Urinary bladder (tissue), 4 donors: Measurements from ENCODE around the gene ZCCHC3. TPM values are rescaled to one million over a fixed set of nuclear protein-coding genes. Genes with fewer than 3 reads are reported as not detected.
A peak's percentile ranks its signal among the peaks of the same experiment; 100 is the strongest.

Source experiments
- DNase-seq: peaks from one replicate; pipeline ENCODE4 v3.0.0-alpha.2; 2015; ENCODE audit errors: extremely low spot score
- H3K27ac ChIP-seq: one replicate; pipeline ENCODE4 v1.5.1; 2013; ENCODE audit warnings: low read depth, mild to moderate bottlenecking, moderate library complexity
- H3K36me3 ChIP-seq: one replicate; pipeline ENCODE4 v1.6.1; 2013; ENCODE audit warnings: mild to moderate bottlenecking, moderate library complexity; ENCODE audit not compliant: insufficient read depth
- H3K4me1 ChIP-seq: one replicate; pipeline ENCODE4 v1.6.1; 2013; ENCODE audit warnings: mild to moderate bottlenecking, moderate library complexity; ENCODE audit not compliant: insufficient read depth
- H3K4me3 ChIP-seq: one replicate; pipeline ENCODE4 v1.5.1; 2013; ENCODE audit warnings: low read depth, low read length
- WGBS: extraction: QIAGEN DNeasy Blood & Tissue Kit; methylation state at CpG from one replicate; pipeline ENCODE4 v1.1.7; 2013; 5-methylcytosine and 5-hydroxymethylcytosine counted together
- polyA plus RNA-seq: library from polyadenylated mRNA; stranded (reverse); fragments of 200-250 nt; gene quantifications from one replicate; pipeline ENCODE4 v1.2.3, GENCODE V29; 2013
- total RNA-seq: library from RNA; depleted of rRNA; stranded (reverse); fragments of >200 nt; gene quantifications from one replicate; pipeline ENCODE4 v1.2.3, GENCODE V29; 2014
- donor health status: healthy with polysubstance abuse.
- donor health status: healthy.

ZCCHC3 gene
- total and polyA plus RNA-seq, 2 donors, result 14.2 to 18.0 TPM

GRCh38 chr20:272718-273117 is 24.7 kb upstream of the ZCCHC3 start:
- Histone ChIP-seq H3K4me3 (no peak overlapping the region), H3K4me1 (no peaks in the 10 kb centered on the region), H3K36me3 (no peaks in the 10 kb centered on the region), H3K27ac (no peak overlapping the region)
- no peak for DNase-seq

DNA sequence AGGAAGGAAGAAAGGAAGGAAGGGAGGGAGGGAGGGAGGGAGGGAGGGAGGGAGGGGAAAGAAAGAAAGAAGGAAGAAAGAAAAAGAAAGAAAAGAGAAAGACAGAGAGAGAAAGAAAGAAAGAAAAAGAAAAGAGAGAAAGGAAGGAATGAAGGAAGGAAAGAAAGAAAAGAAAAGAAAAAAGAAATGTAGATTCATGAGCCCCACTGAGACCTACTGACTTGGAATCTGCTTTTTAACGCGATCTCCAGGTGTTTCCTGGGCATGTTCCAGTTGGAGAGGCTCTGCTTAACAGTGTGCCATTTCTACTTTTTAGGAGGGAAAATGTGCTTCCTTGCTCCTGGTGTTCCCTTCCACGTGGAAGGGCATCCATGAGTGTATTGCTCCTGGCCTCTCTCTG is 23.5 kb upstream of the ZCCHC3 start:
- H3K4me1 ChIP-seq, result no peaks in the 10 kb centered on the region
- no peak for DNase-seq
- 72% methylated on average over 3 of the region's 3 CpGs for WGBS
- H3K27ac ChIP-seq, result no peak overlapping the region
- no peak overlapping the region for H3K4me3 ChIP-seq
- H3K36me3 ChIP-seq, result peaks cover 3% of the 10 kb centered on the region

DNA sequence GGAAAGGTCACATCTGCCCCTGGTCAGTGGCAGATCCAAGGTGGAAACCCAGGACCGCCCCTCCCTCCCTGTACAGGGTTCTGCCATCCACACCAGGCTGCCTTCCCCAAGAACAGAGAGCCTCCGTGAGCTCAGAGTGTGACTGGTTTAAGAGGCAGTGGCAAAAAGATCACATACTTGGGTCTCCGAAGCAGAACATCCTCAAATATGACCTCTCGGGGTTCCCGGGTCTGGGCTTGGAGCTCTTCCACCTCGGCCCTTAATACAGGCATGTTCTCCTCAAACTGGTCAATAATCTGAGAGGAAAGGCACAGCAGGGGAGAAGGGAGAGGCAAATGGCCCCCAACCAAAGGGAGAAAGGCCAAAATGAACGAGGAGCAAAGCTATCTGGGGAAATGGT is 21.6 kb upstream of the ZCCHC3 start:
- 89% methylated on average over 7 of the region's 7 CpGs for WGBS

DNA sequence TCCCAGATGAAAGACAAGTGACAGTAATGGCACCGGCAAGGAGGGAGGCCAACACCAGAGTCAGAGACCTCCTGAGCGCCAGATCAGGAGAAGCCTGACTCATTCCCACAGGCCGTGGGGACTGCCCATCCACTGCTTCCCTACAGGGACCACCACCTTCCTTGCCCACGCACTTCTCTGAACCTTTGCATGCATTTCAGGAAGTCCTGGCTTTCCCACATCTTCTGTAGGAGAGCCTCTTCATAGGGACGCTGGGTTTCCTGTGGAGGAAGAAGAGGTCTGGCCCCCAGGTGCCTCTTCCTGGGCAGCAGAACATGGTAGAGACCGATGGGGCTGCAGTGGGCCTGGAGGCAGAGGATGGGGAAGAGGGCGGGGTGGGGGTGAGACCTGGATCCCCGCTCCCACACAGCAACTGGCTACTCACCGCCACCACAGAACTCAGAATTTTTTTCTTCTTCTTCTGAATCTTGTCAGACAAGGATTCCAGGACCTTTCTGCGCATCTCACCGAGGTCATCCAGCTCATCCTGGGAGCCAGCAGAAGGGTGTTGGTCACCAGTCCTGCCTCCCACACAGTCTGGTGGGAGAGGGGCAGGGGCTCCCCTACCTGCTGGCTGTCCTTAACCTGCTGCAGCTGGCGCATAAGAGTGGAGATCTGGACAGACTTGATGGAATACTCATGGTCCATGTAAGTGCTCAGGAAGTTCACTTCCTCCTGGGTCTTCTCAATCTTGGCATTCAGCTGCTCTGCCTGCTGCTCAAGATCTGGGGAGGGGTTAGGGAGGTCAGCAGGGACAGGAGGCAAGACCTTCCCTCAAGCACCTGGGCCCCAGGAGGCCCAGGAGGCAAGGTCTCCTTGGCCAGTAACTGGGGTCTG is 20.5 kb upstream of the ZCCHC3 start:
- Histone ChIP-seq H3K4me3 (no peak overlapping the region), H3K36me3 (peaks cover 3% of the 10 kb centered on the region), H3K4me1 (no peaks in the 10 kb centered on the region), H3K27ac (no peak overlapping the region)
- WGBS, result 91% methylated on average over 12 of the region's 12 CpGs
- no peak for DNase-seq

More for the DNA sequence above, 21.6 kb upstream of the ZCCHC3 start:
- Histone ChIP-seq H3K27ac (no peak overlapping the region), H3K4me3 (no peak overlapping the region), H3K4me1 (no peaks in the 10 kb centered on the region), H3K36me3 (peaks cover 3% of the 10 kb centered on the region)
- DNase-seq, result no peak

- Histone ChIP-seq H3K4me1 (no peaks in the 10 kb centered on the region), H3K27ac (no peak overlapping the region), H3K4me3 (no peak overlapping the region), H3K36me3 (peaks cover 3% of the 10 kb centered on the region)
- no peak for DNase-seq
- WGBS, result 23% methylated on average over 3 of the region's 3 CpGs
Measured at GRCh38 chr20:277496-277781, 19.9 kb upstream of the ZCCHC3 start.

DNA sequence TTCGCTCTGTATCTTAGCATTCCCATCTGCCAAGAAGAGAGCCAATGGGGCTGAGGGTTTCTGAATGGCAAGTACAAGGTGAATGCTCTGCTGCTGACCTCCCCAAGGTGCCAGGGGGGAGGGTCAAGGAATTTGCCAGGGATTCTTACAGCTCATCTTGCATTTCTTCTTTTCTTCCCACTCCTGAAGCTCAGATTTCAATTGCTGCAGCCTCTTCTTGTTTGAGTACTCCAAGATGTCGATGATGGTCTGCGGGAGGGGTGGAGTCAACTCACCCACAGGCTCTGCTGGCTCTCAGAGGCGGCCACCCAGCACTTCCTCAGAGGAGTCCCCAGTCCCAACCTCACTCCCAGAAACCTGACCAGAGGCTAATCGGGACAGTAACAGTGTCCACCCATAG is 19.2 kb upstream of the ZCCHC3 start:
- no peak for DNase-seq
- WGBS, result 84% methylated on average over 5 of the region's 5 CpGs
- Histone ChIP-seq H3K36me3 (peaks cover 3% of the 10 kb centered on the region), H3K27ac (no peak overlapping the region), H3K4me3 (no peak overlapping the region), H3K4me1 (no peaks in the 10 kb centered on the region)

DNA sequence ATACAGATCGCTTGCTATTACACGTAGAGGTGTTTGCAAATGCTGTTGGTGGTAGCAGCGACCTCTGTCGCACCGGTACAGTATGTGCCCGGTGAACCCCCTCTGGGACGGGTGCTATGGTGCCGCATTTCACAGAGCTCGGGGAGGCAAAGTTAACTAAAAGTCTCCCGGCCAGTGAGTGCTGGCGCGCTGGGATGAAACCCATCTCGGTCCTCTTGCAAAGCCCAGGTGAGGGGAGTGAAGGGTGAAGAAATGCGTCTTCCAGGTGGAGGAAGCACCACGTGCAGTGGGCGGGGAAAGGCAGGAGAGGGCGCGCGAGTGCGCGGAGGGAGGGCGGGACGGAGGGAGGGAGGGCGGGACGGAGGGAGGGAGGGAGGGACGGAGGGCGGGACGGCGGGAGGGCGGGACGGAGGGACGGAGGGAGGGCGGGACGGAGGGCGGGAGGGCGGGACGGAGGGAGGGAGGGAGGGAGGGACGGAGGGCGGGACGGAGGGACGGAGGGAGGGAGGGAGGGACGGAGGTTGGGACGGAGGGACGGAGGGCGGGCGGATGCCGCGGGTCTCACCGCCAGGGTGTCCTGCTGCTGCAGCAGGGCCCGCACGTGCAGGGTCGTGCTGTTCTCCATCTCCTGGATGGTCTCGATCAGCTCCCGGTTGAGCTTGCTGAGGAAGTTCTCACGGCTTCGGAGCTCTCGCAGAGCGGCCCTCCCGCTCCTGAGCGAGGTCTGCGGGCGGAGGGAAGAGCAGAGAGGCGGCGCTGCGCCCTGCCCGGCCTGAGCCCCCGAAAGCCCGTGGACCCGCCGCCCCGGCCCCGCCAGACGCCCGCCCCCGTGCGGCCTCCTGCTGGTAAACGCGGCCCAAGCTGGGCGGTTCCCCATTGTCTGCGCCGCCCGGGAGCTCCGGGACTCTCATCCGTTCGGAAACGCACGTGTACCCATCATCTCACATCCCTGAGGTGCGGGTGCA is 18.5 kb upstream of the ZCCHC3 start:
- no peak overlapping the region for H3K27ac ChIP-seq

GRCh38 chr20:284172-284571 is 13.2 kb upstream of the ZCCHC3 start:
- Histone ChIP-seq H3K27ac (no peak overlapping the region), H3K4me1 (no peaks in the 10 kb centered on the region), H3K36me3 (no peaks in the 10 kb centered on the region), H3K4me3 (no peak overlapping the region)
- WGBS, result 61% methylated on average over 3 of the region's 3 CpGs
- no peak for DNase-seq

More for the DNA sequence above, 18.5 kb upstream of the ZCCHC3 start:
- Histone ChIP-seq H3K36me3 (peaks cover 3% of the 10 kb centered on the region), H3K4me3 (no peak overlapping the region), H3K4me1 (no peaks in the 10 kb centered on the region)
- no peak for DNase-seq
- 70% methylated on average over 73 of the region's 88 CpGs for WGBS

- whole genome bisulfite sequencing, result 87% methylated on average over 2 of the region's 2 CpGs
- H3K27ac ChIP-seq, result no peak overlapping the region
- H3K4me1 ChIP-seq, result no peaks in the 10 kb centered on the region
- DNase-seq, result no peak
- H3K4me3 ChIP-seq, result no peak overlapping the region
- no peaks in the 10 kb centered on the region for H3K36me3 ChIP-seq
Measured at GRCh38 chr20:286508-286907, 10.9 kb upstream of the ZCCHC3 start.

DNA sequence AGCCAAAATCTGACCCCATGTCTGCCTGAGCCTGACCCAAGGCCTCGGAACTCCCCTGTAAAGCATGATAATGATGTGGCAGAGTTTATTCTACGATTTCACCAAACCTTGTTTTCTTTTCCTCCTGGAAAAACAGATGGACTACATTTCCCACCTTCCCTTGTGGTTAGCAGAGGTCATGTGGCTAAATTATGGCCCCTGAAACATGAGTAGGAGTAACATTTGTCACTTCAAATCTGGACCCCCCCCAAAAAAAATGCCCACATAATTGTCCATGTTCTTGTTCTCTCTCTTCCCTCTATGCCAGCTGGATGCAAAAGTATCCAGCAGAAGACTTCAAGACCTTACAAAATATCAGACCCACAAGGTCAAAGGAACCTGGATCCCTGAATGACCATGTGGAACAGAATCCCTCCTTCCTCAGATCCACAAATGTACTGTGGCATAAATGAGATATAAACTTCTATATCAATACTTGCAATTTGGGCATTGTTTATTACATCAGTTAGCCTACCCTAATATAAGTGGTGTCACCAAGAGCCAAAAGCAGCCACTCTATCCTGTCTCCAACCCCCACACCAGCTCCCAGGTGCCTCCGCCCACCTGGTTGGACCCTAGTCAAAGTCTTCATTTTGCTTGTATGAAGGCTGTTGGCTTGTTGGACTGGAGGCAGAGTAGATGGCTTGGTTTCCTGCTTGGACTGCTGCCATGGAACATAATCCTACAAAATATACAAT is 8.2 kb upstream of the ZCCHC3 start:
- H3K4me3 ChIP-seq, result peak overlapping the region; percentile 47
- no peaks in the 10 kb centered on the region for H3K4me1 ChIP-seq

DNA sequence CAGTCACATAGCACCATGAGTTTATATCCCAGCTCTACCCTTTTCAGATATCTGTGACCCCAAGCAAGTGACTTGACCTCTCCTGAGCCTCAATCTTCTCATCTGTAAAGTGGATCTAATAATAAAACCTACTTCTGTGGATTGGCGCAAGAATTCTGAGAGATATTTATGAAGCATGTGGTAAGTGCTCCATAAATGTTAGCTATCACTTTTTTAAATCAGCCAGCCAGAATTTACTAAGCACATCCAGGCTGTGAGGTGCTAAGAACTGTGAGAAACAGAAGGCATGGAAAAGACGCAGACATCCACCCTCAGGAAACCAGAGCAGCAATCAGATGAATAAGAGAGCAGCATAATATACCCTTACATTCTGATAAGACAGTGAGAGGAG is 7.7 kb upstream of the ZCCHC3 start:
- 43% methylated on average over 2 of the region's 2 CpGs for WGBS
- no peak for DNase-seq
- peak overlapping the region; percentile 47 for H3K4me3 ChIP-seq
- H3K27ac ChIP-seq, result no peak overlapping the region
- H3K4me1 ChIP-seq, result no peaks in the 10 kb centered on the region
- no peaks in the 10 kb centered on the region for H3K36me3 ChIP-seq

More for the DNA sequence above, 8.2 kb upstream of the ZCCHC3 start:
- 84% methylated on average over 3 of the region's 3 CpGs for WGBS
- no peak for DNase-seq
- no peak overlapping the region for H3K27ac ChIP-seq
- no peaks in the 10 kb centered on the region for H3K36me3 ChIP-seq

DNA sequence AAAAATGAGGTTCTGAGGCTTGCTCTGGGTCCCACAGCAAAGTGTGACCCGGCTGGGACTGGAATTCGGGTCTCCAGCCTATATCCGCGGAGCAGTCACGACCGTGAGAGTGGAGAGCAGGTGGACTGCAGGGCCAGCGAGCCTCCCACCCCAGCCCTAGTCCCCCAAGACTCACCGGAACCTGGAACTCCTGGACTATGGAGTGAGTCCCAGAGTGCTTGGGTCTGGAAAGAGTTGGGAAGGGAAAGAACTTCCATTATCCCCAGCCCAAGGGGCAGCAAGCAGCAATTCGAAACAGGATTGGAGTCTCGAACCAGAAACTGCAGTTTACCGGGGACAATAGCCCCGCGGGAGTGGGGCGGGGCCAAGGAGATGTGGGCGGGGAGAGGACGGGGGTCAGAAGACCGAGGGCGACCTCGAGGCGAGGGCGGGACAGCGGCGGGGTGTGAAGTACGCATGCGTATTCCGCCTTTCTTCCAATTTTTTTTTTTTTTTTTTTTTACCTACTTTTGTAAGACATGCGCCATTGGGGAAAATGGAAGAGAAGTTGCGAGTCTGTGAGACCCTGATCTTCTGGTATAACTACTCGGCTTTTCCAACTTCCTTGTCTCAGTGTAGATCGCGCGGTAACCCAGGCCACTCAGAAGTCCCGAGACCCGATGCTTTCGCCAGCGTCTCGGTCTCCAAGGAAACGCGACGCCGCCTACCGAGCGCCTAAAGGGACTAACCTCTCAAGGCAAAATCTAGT is 7.1 kb upstream of the ZCCHC3 start, which contains the start of gene C20orf96:
C20orf96 (minus strand) TSS at position 667 of the 748 bp plus-strand sequence; CDS start at position 527, 140 bp downstream.
- H3K27ac ChIP-seq, result peak within 1 kb of the TSS; percentile 51
- no peaks in the 10 kb centered on the region for H3K36me3 ChIP-seq
- H3K4me1 ChIP-seq, result no peaks in the 10 kb centered on the region
- DNase-seq, result peak; percentile 85
- under 1% methylated on average over 43 of the region's 43 CpGs for WGBS
- peak within 1 kb of the TSS; percentile 47 for H3K4me3 ChIP-seq

DNA sequence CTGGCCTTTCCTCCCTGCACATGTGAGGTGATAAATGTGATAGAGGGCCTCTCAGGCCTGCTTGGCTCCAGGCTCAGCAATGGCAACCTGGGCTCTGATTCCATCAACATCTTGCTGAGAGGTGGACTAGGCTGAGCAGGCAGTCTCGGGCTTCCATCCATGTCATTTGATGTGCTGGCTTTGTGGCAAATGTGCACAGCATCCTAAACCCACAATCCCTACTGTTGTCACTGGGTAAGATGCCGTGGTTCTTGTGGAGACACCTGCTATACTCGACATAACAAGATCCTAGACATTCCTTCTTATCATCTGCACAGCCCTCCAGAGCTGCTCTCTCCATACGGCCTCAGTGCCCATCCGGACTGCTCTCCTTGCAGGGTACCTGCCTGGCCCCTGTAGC is 2.8 kb upstream of the ZCCHC3 start:
- no peak for DNase-seq
- WGBS, result 90% methylated on average over 5 of the region's 5 CpGs
- no peak overlapping the region for H3K4me3 ChIP-seq
- no peaks in the 10 kb centered on the region for H3K36me3 ChIP-seq
- H3K4me1 ChIP-seq, result no peaks in the 10 kb centered on the region
- no peak overlapping the region for H3K27ac ChIP-seq
